Smooth muscle cell (in vitro differentiated cells): Measurements from ENCODE around the gene TRIML1. TPM values are rescaled to one million over a fixed set of nuclear protein-coding genes. Genes with fewer than 3 reads are reported as not detected.

Experiments used
- DNase-seq: peaks from one replicate; lab custom pipeline; 2025; ENCODE audit not compliant: unreplicated experiment; lab: John Stamatoyannopoulos, UW
- H2AFZ ChIP-seq: fragments of 200-600 bp; sonication (generic); 2 replicates; pipeline ENCODE4 v1.6.0; 2016; ENCODE audit warnings: antibody characterized with exemption, low read depth, mild to moderate bottlenecking
- H3F3A ChIP-seq: fragments of 200-600 bp; sonication (generic); 2 replicates; pipeline ENCODE4 v1.6.0; 2017; ENCODE audit warnings: antibody characterized with exemption, low read depth
- H3K27ac ChIP-seq: fragments of 200-600 bp; sonication (generic); 2 replicates; pipeline ENCODE4 v1.5.1; 2016; ENCODE audit warnings: low read depth, mild to moderate bottlenecking
- H3K27me3 ChIP-seq: fragments of 200-600 bp; sonication (generic); 2 replicates; pipeline ENCODE4 v1.6.1; 2016; ENCODE audit warnings: low read depth, mild to moderate bottlenecking
- H3K36me3 ChIP-seq: fragments of 200-600 bp; sonication (generic); 2 replicates; pipeline ENCODE4 v1.5.1; 2016; ENCODE audit warnings: low read depth
- H3K4me1 ChIP-seq: fragments of 200-600 bp; sonication (generic); 2 replicates; pipeline ENCODE4 v1.5.1; 2016; ENCODE audit warnings: low read depth
- H3K4me2 ChIP-seq: fragments of 200-600 bp; sonication (generic); 2 replicates; pipeline ENCODE4 v1.6.0; 2016; ENCODE audit warnings: mild to moderate bottlenecking
- H3K4me3 ChIP-seq: fragments of 200-600 bp; sonication (generic); 2 replicates; pipeline ENCODE4 v1.5.1; 2016; ENCODE audit warnings: mild to moderate bottlenecking
- H3K79me2 ChIP-seq: fragments of 200-600 bp; sonication (generic); 2 replicates; pipeline ENCODE4 v1.6.0; 2016; ENCODE audit warnings: low read depth, mild to moderate bottlenecking
- H3K9ac ChIP-seq: fragments of 200-600 bp; sonication (generic); 2 replicates; pipeline ENCODE4 v1.6.0; 2016; ENCODE audit warnings: low read depth
- H3K9me3 ChIP-seq: fragments of 200-600 bp; sonication (generic); replicated peaks from 2 replicates; pipeline ENCODE4 v1.5.1; 2016; ENCODE audit warnings: low read depth
- H4K20me1 ChIP-seq: fragments of 200-600 bp; sonication (generic); 2 replicates; pipeline ENCODE4 v1.6.0; 2016; ENCODE audit warnings: low read depth
- WGBS: methylation state at CpG from one replicate; pipeline ENCODE4 v1.1.7; 2016; ENCODE audit warnings: low lambda C conversion rate; 5-methylcytosine and 5-hydroxymethylcytosine counted together
- polyA plus RNA-seq: library from polyadenylated mRNA; unstranded; fragments of >200 nt; fragmentation: Nextera tagmentation; extraction: Ambion mirVana; gene quantifications from 2 replicates; pipeline ENCODE4 v1.2.1, GENCODE V29; 2016
- total RNA-seq: library from RNA; depleted of rRNA; stranded (reverse); fragments of >200 nt; gene quantifications from 2 replicates; pipeline ENCODE4 v1.2.3, GENCODE V29; 2014
- TF ChIP-seq, protein P1 (sequence below): fragments of 200-600 bp; sonication (generic); IDR thresholded peaks from 2 replicates; pipeline ENCODE4 v1.5.1; 2017; ENCODE audit warnings: borderline replicate concordance, mild to moderate bottlenecking, antibody characterized with exemption; ENCODE audit not compliant: insufficient read depth, poor library complexity, severe bottlenecking

TRIML1 gene
- total and polyA plus RNA-seq, 2 experiments from 2014 or later = not detected

DNA sequence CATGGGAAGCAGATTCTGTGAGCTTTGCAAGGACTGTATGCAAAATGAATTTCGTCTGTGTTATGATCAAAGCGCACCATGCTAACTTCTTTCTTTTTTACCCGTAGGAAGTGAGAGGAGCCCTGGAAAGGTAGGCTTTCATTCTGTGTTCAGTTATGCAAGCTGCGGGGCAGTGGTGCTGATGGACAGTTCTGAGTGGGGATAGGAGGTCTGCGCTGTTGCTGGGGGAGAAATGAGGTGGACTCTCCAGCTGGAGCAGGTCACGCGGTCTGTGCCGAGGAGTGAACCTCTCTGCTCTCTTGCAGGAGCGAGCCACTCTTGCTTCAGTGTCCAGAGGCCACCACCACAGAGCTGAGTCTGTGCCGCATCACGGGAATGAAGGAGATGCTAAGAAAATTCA is 4.5 kb downstream of the TRIML1 start:
- 69% methylated on average over 11 of the region's 11 CpGs for WGBS

DNA sequence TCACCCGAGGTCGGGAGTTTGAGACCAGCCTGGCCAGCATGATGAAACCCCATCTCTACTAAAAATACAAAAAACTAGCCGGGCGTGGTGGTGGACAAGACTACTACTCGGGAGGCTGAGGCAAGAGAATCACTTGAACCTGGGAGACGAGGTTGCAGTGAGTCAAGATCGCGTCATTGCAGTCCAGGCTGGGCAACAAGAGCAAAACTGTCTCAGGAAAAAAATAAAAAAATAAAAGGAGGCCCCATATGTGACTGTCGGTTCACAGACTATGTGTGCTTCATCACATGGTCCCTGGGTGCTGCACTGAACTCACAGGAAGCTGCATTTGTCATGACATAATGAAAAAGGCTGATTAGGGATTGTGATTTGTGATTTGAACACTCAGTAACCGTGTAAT is 6.4 kb downstream of the TRIML1 start:
- Histone ChIP-seq H4K20me1 (no peaks in the 10 kb centered on the region), H3K4me3 (no peak overlapping the region), H2AFZ (no peak overlapping the region), H3K27me3 (no peaks in the 10 kb centered on the region), H3K36me3 (no peaks in the 10 kb centered on the region), H3K9ac (no peak overlapping the region), H3K79me2 (no peaks in the 10 kb centered on the region), H3F3A (no peaks in the 10 kb centered on the region), H3K9me3 (no peaks in the 10 kb centered on the region), H3K27ac (no peak overlapping the region), H3K4me2 (no peak overlapping the region), H3K4me1 (no peaks in the 10 kb centered on the region)
- 80% methylated on average over 10 of the region's 10 CpGs for WGBS
- TF ChIP-seq, protein P1, sequence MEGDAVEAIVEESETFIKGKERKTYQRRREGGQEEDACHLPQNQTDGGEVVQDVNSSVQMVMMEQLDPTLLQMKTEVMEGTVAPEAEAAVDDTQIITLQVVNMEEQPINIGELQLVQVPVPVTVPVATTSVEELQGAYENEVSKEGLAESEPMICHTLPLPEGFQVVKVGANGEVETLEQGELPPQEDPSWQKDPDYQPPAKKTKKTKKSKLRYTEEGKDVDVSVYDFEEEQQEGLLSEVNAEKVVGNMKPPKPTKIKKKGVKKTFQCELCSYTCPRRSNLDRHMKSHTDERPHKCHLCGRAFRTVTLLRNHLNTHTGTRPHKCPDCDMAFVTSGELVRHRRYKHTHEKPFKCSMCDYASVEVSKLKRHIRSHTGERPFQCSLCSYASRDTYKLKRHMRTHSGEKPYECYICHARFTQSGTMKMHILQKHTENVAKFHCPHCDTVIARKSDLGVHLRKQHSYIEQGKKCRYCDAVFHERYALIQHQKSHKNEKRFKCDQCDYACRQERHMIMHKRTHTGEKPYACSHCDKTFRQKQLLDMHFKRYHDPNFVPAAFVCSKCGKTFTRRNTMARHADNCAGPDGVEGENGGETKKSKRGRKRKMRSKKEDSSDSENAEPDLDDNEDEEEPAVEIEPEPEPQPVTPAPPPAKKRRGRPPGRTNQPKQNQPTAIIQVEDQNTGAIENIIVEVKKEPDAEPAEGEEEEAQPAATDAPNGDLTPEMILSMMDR = no peak
- DNase-seq = no peak

More for the DNA sequence above, 4.5 kb downstream of the TRIML1 start:
- no peaks in the 10 kb centered on the region for H3K79me2 ChIP-seq
- no peak overlapping the region for H3K4me2 ChIP-seq
- H3K9ac ChIP-seq = no peak overlapping the region
- H3K27me3 ChIP-seq = no peaks in the 10 kb centered on the region
- H3K36me3 ChIP-seq = no peaks in the 10 kb centered on the region
- no peak overlapping the region for H2AFZ ChIP-seq
- H3K4me1 ChIP-seq = no peaks in the 10 kb centered on the region
- H4K20me1 ChIP-seq = no peaks in the 10 kb centered on the region
- H3K4me3 ChIP-seq = no peak overlapping the region
- no peaks in the 10 kb centered on the region for H3K9me3 ChIP-seq
- no peak overlapping the region for H3K27ac ChIP-seq
- TF ChIP-seq, protein P1 = no peak
- H3F3A ChIP-seq = no peaks in the 10 kb centered on the region
- DNase-seq = no peak

DNA sequence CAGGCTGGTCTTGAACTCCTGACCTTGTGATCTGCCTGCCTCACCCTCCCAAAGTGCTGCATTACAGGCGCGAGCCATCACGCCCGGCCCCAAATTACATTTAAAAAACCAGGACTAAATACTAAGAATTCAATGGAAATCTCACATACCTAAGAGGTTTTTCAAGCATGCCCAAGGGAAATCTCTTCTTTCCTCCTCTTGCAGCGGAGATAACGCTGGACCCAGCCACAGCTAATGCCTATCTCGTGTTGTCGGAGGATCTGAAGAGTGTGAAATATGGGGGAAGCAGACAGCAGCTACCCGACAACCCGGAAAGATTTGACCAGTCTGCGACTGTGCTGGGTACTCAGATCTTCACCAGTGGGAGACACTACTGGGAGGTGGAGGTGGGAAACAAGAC is 7.4 kb downstream of the TRIML1 start:
- no peak overlapping the region for H3K9ac ChIP-seq
- no peaks in the 10 kb centered on the region for H3K4me1 ChIP-seq
- H2AFZ ChIP-seq = no peak overlapping the region
- no peaks in the 10 kb centered on the region for H3K79me2 ChIP-seq
- no peak overlapping the region for H3K27ac ChIP-seq
- TF ChIP-seq, protein P1 = no peak
- DNase-seq = no peak
- no peak overlapping the region for H3K4me2 ChIP-seq
- H3K9me3 ChIP-seq = no peaks in the 10 kb centered on the region
- WGBS = 47% methylated on average over 11 of the region's 11 CpGs
- no peaks in the 10 kb centered on the region for H3F3A ChIP-seq
- H4K20me1 ChIP-seq = no peaks in the 10 kb centered on the region
- no peaks in the 10 kb centered on the region for H3K27me3 ChIP-seq
- no peaks in the 10 kb centered on the region for H3K36me3 ChIP-seq
- H3K4me3 ChIP-seq = no peak overlapping the region

DNA sequence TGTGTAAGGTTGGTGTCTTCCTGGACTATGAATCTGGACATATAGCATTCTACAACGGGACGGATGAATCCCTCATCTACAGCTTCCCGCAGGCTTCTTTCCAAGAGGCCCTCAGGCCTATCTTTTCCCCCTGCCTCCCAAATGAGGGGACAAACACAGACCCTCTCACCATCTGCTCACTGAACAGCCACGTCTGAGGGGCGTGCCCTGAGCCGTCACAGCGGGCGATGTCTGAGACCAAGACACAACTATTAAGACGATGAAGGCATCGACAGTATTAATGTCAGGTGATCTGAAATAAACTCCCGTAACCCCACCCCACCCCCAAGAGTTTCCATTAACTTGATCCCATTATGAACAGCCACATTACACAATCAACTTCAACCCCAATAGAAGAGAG is 7.9 kb downstream of the TRIML1 start:
- Histone ChIP-seq H3K27ac (no peak overlapping the region), H3K4me2 (no peak overlapping the region), H3K9ac (no peak overlapping the region), H2AFZ (no peak overlapping the region), H3K9me3 (no peaks in the 10 kb centered on the region), H4K20me1 (no peaks in the 10 kb centered on the region), H3F3A (no peaks in the 10 kb centered on the region), H3K4me3 (no peak overlapping the region), H3K27me3 (no peaks in the 10 kb centered on the region), H3K79me2 (no peaks in the 10 kb centered on the region), H3K36me3 (no peaks in the 10 kb centered on the region), H3K4me1 (no peaks in the 10 kb centered on the region)
- DNase-seq = no peak
- 89% methylated on average over 11 of the region's 11 CpGs for WGBS
- TF ChIP-seq, protein P1 = no peak
